Astrocyte of the spinal cord (primary cell): Measurements from ENCODE around the gene LDAH.

Experiments used
- DNase-seq: peaks from one replicate; pipeline ENCODE4 v3.0.0; 2011; ENCODE audit warnings: low read depth, low spot score
- H3K4me3 ChIP-seq: 2 replicates; pipeline ENCODE4 v1.5.1; 2011; ENCODE audit warnings: low read depth, mild to moderate bottlenecking, low read length, moderate library complexity
- CTCF ChIP-seq: IDR thresholded peaks from 2 replicates; pipeline ENCODE4 v1.5.1; 2012; ENCODE audit warnings: low read depth, mild to moderate bottlenecking, low read length, inconsistent platforms
- in situ Hi-C: cut with HindIII; loops from 2 replicates; pipeline ENCODE4 v1.10.0; 2017; ENCODE audit warnings: low sequenced_read_pairs

LDAH gene

GRCh38 chr2:20645761-20646160, 177.1 kb downstream of the LDAH start:
- no peak for DNase-seq
- in situ Hi-C loops = no loop called here
- no peak overlapping the region for H3K4me3 ChIP-seq
- no peak for TF ChIP-seq CTCF

- no peak for DNase-seq
- no peak overlapping the region for H3K4me3 ChIP-seq
- in situ Hi-C loops = no loop called here
- no peak for TF ChIP-seq CTCF
Observed at GRCh38 chr2:20645301-20645701, 177.6 kb downstream of the LDAH start.

- no peak for DNase-seq
- no peak for TF ChIP-seq CTCF
- in situ Hi-C loops = no loop called here
- no peak overlapping the region for H3K4me3 ChIP-seq
Observed at GRCh38 chr2:20643826-20644225, 179.1 kb downstream of the LDAH start.

GRCh38 chr2:20643060-20643459, 179.8 kb downstream of the LDAH start:
- DNase-seq = no peak
- no peak for TF ChIP-seq CTCF
- in situ Hi-C loops = no loop called here
- no peak overlapping the region for H3K4me3 ChIP-seq

- DNase-seq = peak; percentile 73
- TF ChIP-seq CTCF = peak; percentile 99
- in situ Hi-C loops = no loop called here
- no peak overlapping the region for H3K4me3 ChIP-seq
Observed at GRCh38 chr2:20642055-20642971, 180.6 kb downstream of the LDAH start.

GRCh38 chr2:20641123-20641985, 181.5 kb downstream of the LDAH start:
- H3K4me3 ChIP-seq = no peak overlapping the region
- peak; percentile 79 for DNase-seq
- in situ Hi-C loops = no loop called here
- no peak for TF ChIP-seq CTCF
